ENCODE results near the gene RAPGEF5. TPM values are rescaled to one million over a fixed set of nuclear protein-coding genes. Genes with fewer than 3 reads are reported as not detected.

Gene RAPGEF5, protein sequence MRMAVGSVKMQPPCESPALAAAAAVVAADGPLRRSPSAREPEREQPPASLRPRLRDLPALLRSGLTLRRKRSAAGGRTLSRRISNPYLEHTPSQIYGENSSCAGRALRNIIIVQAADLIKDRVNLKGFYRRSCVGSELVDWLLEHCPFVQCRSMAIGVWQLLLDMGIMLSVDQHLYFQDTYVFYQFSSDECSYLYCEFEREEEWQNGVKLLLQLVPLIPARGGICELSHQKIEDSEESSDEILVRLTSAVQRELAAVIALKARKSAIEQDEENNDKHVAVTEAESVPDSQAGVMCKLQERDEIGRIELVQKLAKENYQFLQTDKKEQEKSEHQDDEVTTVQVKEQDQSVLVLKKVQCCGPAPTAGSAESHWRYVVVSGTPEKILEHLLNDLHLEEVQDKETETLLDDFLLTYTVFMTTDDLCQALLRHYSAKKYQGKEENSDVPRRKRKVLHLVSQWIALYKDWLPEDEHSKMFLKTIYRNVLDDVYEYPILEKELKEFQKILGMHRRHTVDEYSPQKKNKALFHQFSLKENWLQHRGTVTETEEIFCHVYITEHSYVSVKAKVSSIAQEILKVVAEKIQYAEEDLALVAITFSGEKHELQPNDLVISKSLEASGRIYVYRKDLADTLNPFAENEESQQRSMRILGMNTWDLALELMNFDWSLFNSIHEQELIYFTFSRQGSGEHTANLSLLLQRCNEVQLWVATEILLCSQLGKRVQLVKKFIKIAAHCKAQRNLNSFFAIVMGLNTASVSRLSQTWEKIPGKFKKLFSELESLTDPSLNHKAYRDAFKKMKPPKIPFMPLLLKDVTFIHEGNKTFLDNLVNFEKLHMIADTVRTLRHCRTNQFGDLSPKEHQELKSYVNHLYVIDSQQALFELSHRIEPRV
- 100 to 1,000 TPM; 160 to 335 (median 235) TPM for total RNA-seq
- 10 to 100 TPM; 10.2 to 28.6 (median 11.1) TPM for polyA plus RNA-seq
- long read RNA-seq, donor 1, full-length matches to known transcripts, result 2 of 2 reads
- long read RNA-seq, donor 1, partial matches to known transcripts, result 0 of 2 reads
- long read RNA-seq, donor 1, other reads (novel, unspliced or antisense), result 0 of 2 reads
- long read RNA-seq, donor 2, partial matches to known transcripts, result 5 of 5 reads
- long read RNA-seq, donor 2, other reads (novel, unspliced or antisense), result 0 of 5 reads

DNA sequence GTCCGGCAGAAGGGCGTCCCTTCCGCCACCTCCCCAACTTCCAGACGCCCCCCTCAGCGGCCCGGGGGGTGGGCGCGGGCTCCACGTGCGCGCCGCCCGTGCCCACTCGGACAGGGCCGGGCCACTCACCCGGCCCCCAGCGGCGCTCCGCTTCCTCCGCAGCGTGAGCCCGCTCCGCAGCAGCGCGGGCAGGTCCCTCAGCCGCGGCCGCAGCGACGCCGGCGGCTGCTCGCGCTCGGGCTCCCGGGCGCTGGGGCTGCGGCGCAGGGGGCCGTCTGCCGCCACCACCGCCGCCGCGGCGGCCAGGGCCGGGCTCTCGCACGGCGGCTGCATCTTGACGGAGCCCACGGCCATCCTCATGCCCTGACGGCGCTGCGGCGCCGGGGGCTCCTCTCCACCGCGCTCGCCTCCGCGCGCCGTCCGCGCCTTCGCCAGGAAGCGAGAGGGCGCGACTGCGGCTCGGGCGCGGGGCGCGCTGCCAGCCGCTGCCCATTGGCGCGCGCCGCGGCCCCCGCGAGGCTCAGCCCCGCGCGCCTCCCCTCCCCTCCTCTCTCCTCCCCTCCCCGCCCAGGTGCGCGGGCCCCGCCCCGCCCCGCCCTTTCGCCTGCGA, at the start of gene RAPGEF5:
Gene RAPGEF5 (minus strand): TSS at position 454 of the 610 bp plus-strand sequence. CDS start 94 bp downstream, at position 360.
- H3K9me3 ChIP-seq, result peaks cover 0 to 24% (median 16%) of the 10 kb centered on the region in 8 donors
- peak; percentile 79 for DNase-seq

DNA sequence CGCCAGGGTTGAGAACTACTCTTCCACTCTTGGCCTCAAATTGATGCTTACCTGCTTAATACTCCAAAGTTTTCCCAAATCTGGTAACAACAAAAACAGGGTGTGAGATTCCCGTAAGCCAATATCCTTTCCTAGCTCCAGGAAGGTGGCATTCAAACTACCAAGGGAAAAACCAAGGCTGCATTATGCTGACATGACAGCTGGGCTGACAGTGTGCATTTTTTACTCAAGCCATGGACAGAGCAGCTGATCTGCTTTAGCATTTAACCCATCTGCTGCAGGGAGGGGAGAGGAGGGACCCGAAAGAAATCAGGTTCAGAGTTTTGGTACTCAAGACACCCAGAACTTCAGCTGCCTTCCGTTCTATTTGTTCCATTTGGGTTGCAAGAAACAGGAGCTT, 49.8 kb upstream of the RAPGEF5 start:
- Histone ChIP-seq H3K4me3 (no peak overlapping the region), H3K27me3 (replicated peaks in 1 of 7) (no peaks in the 10 kb centered on the region), H3K4me1 (peaks cover 0 to 15% (median 0%) of the 10 kb centered on the region in 6 donors), H3K27ac (no peak overlapping the region), H3K9me3 (no peaks in the 10 kb centered on the region), H3K36me3 (no peaks in the 10 kb centered on the region)
- intact Hi-C loops (cut with DNase I; ENCODE audit: low total_unique reads), result no loop called here
- TF ChIP-seq POLR2A (IDR thresholded peaks at IDR 0.05), result no peak
- TF ChIP-seq POLR2AphosphoS5 (IDR thresholded peaks at IDR 0.05), result no peak
- TF ChIP-seq, protein P1, sequence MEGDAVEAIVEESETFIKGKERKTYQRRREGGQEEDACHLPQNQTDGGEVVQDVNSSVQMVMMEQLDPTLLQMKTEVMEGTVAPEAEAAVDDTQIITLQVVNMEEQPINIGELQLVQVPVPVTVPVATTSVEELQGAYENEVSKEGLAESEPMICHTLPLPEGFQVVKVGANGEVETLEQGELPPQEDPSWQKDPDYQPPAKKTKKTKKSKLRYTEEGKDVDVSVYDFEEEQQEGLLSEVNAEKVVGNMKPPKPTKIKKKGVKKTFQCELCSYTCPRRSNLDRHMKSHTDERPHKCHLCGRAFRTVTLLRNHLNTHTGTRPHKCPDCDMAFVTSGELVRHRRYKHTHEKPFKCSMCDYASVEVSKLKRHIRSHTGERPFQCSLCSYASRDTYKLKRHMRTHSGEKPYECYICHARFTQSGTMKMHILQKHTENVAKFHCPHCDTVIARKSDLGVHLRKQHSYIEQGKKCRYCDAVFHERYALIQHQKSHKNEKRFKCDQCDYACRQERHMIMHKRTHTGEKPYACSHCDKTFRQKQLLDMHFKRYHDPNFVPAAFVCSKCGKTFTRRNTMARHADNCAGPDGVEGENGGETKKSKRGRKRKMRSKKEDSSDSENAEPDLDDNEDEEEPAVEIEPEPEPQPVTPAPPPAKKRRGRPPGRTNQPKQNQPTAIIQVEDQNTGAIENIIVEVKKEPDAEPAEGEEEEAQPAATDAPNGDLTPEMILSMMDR (IDR thresholded peaks at IDR 0.05 in 8 of 11, conservative IDR thresholded peaks at IDR 0.05 in 3 of 11), result no peak
- WGBS, 5 donors, result 90 to 97% (median 95%) methylated on average over 4 of the region's 4 CpGs
- no peak for DNase-seq

More for the DNA sequence above, at the start of gene RAPGEF5:
- peak within 1 kb of the TSS; percentile 41 to 80 (median 72) for H3K27ac ChIP-seq
- peak within 1 kb of the TSS; percentile 31 to 82 (median 50) for H3K4me3 ChIP-seq
- H3K36me3 ChIP-seq, result no peaks in the 10 kb centered on the region
- H3K4me1 ChIP-seq, result peaks cover 0 to 20% (median 8%) of the 10 kb centered on the region in 6 donors
- peaks cover 0 to 39% (median 3%) of the 10 kb centered on the region in 7 donors for H3K27me3 ChIP-seq (replicated peaks in 1 of 7)
- 0 to 4% (median 1%) methylated on average over 23 to 95 of the region's 95 CpGs for WGBS, 5 donors
- TF ChIP-seq, protein P1 (IDR thresholded peaks at IDR 0.05 in 8 of 11, conservative IDR thresholded peaks at IDR 0.05 in 3 of 11), result no peak
- peak; percentile 40 to 73 (median 72) for TF ChIP-seq POLR2AphosphoS5 (IDR thresholded peaks at IDR 0.05)
- intact Hi-C loops (cut with DNase I; ENCODE audit: low total_unique reads), result loop anchor here (10.0 kb wide), 1 partner anchor 88 kb away; no protein-coding TSS in a partner anchor

DNA sequence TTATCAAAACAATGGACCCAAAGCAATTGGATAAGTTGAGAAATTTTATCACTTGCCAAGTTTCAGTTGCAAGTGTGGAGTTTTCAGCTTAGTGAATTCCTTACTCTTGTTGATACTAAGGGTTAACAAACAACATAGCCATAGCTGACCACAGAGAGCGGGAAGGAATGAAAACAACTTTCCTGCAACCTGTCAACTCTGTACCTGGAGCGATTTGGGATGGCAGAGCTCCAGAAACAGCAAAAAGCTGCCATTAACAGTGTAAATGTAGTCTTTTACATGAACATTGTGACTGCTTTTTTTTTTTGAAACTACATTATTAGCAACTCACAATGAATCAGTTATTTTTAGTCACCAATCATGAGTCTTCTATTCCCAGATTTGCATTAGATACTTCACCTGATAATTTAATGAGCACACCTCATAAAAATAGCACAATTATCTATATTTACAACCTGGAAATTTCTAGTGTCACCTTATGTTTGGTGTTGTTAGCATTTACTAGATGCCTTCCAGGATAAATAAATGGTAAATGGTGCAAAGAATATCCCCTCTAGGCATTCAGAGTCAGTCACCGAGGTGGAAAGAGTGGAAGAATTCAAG, 47.6 kb upstream of the RAPGEF5 start:
- intact Hi-C loops (cut with DNase I; ENCODE audit: low total_unique reads), result no loop called here
- DNase-seq, result no peak
- Histone ChIP-seq H3K27ac (no peak overlapping the region), H3K27me3 (replicated peaks in 1 of 7) (no peaks in the 10 kb centered on the region), H3K36me3 (no peaks in the 10 kb centered on the region), H3K4me1 (peaks cover 0 to 15% (median 0%) of the 10 kb centered on the region in 6 donors), H3K9me3 (no peaks in the 10 kb centered on the region), H3K4me3 (no peak overlapping the region)
- TF ChIP-seq, protein P1 (IDR thresholded peaks at IDR 0.05 in 8 of 11, conservative IDR thresholded peaks at IDR 0.05 in 3 of 11), result no peak
- no peak for TF ChIP-seq POLR2AphosphoS5 (IDR thresholded peaks at IDR 0.05)
- no peak for TF ChIP-seq POLR2A (IDR thresholded peaks at IDR 0.05)
- 83 to 97% (median 89%) methylated on average over 3 of the region's 3 CpGs for WGBS, 5 donors
